ENCODE results near the gene UROS.

The UROS gene

GRCh38 chr10:125761961-125762360 is 61.1 kb downstream of the UROS start:
- no peak for DNase-seq

- DNase-seq = no peak
Measured at GRCh38 chr10:125757742-125758141, 65.3 kb downstream of the UROS start.

GRCh38 chr10:125756853-125757487 is 66.1 kb downstream of the UROS start:
- no peak for DNase-seq

- DNase-seq = no peak
Measured at GRCh38 chr10:125756196-125756595, 66.9 kb downstream of the UROS start.

GRCh38 chr10:125747417-125747816 is 75.6 kb downstream of the UROS start:
- DNase-seq = no peak

- DNase-seq = no peak
Measured at GRCh38 chr10:125744909-125745308, 78.1 kb downstream of the UROS start.

GRCh38 chr10:125742465-125742864 is 80.6 kb downstream of the UROS start:
- DNase-seq = no peak

- no peak for DNase-seq
Measured at GRCh38 chr10:125739994-125740679, 82.9 kb downstream of the UROS start.

Measured in NCI-H1694 (cell line).